HL-60 (cell line): ENCODE data around the gene GPBP1.

Source experiments
- DNase-seq, 2 experiments: peaks; one replicate each; pipeline ENCODE4 v3.0.0-alpha.2; 2010 to 2020; ENCODE audit warnings: low read depth in 1 of 2, low spot score in 1 of 2
- H3K27ac ChIP-seq: fragments of 250-450 bp; sonication (Bioruptor Pico); replicated peaks from 2 replicates; pipeline ENCODE4 v1.5.1; 2020; ENCODE audit warnings: mild to moderate bottlenecking, moderate library complexity
- H3K27me3 ChIP-seq: fragments of 250-450 bp; sonication (Bioruptor Pico); 2 replicates; pipeline ENCODE4 v1.5.1; 2021; ENCODE audit warnings: mild to moderate bottlenecking, moderate library complexity; ENCODE audit not compliant: insufficient read depth, poor library complexity, severe bottlenecking
- H3K4me3 ChIP-seq: replicated peaks from 2 replicates; pipeline ENCODE4 v1.5.1; 2011; ENCODE audit warnings: mild to moderate bottlenecking, control low read depth, low read length; ENCODE audit not compliant: insufficient read depth
- CTCF ChIP-seq: IDR thresholded peaks from one replicate; pipeline ENCODE4 v1.5.1; 2011; ENCODE audit warnings: low read length, control low read depth, inconsistent platforms; ENCODE audit not compliant: insufficient read depth
- GABPA ChIP-seq: IDR thresholded peaks from 2 replicates; pipeline ENCODE4 v1.6.1; 2012; ENCODE audit warnings: low read depth
- POLR2AphosphoS5 ChIP-seq: IDR thresholded peaks from 2 replicates; pipeline ENCODE4 v1.6.1; 2012; ENCODE audit warnings: low read depth
- REST ChIP-seq: IDR thresholded peaks from 2 replicates; pipeline ENCODE4 v1.6.1; 2012; ENCODE audit warnings: low read depth; ENCODE audit not compliant: insufficient replicate concordance
- SPI1 ChIP-seq: IDR thresholded peaks from 2 replicates; pipeline ENCODE4 v1.6.1; 2012; ENCODE audit warnings: low read depth, mild to moderate bottlenecking, borderline replicate concordance

GPBP1 gene

DNA sequence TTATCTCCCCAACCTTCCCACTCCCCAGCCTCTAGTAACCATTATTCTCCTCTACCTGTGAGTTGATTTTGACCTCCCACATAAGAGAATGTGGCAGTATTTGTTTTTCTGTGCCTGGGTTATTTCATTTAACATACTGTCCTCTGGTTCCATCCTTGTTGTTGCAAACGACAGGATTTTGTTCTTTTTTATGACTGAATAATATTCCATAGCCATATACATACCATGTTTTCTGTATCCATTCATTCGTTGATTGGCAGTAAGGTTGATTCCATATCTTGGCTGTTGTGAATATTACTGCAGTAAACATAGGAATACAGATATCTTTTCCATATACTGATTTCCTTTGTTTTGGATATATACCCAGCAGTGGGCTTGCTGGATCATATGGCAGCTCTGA is 20.8 kb downstream of the GPBP1 start:
- H3K27me3 ChIP-seq = no peaks in the 10 kb centered on the region
- H3K27ac ChIP-seq = no peak overlapping the region
- DNase-seq = no peak
- TF ChIP-seq POLR2AphosphoS5 (no peak), CTCF (no peak), REST (no peak), GABPA (no peak), SPI1 (no peak)
- no peak overlapping the region for H3K4me3 ChIP-seq

DNA sequence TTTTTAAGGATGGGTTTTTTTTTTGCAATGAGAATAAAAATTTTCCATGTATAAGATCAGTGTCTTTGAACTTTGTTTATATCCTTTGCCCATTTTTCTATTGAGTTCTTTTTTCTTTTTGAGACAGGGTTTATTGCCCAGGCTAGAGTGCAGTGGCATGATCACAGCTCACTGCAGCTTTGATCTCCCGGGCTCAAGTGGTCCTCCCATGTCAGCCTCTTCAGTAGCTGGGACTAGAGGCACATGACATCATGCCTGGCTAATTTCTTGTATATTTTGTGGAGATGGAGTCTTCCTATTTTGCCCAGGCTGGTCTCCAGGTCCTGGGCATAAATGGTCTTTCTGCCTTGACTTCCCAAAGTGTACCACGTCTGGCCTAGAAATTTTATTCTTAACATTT is 21.2 kb downstream of the GPBP1 start:
- H3K27me3 ChIP-seq = no peaks in the 10 kb centered on the region
- no peak overlapping the region for H3K27ac ChIP-seq
- no peak for DNase-seq
- no peak for TF ChIP-seq SPI1
- TF ChIP-seq CTCF = no peak
- no peak for TF ChIP-seq GABPA
- no peak for TF ChIP-seq POLR2AphosphoS5
- TF ChIP-seq REST = no peak
- H3K4me3 ChIP-seq = no peak overlapping the region

GRCh38 chr5:57199866-57200265 is 26.0 kb downstream of the GPBP1 start:
- DNase-seq = peak; percentile 33 to 44
- no peak for TF ChIP-seq GABPA
- Histone ChIP-seq H3K27me3 (no peaks in the 10 kb centered on the region), H3K4me3 (no peak overlapping the region), H3K27ac (no peak overlapping the region)

- no peaks in the 10 kb centered on the region for H3K27me3 ChIP-seq
- no peak for DNase-seq
- H3K4me3 ChIP-seq = no peak overlapping the region
- no peak overlapping the region for H3K27ac ChIP-seq
- no peak for TF ChIP-seq SPI1
- no peak for TF ChIP-seq POLR2AphosphoS5
- TF ChIP-seq CTCF = no peak
- no peak for TF ChIP-seq REST
- TF ChIP-seq GABPA = no peak
Observed at GRCh38 chr5:57202811-57203210, 29.0 kb downstream of the GPBP1 start.
